ENCODE results near the gene CROCC2.
A peak's percentile ranks its signal among the peaks of the same experiment; 100 is the strongest.

Gene CROCC2

GRCh38 chr2:241015439-241015838 lies 109.3 kb downstream of the CROCC2 start:
- DNase-seq (ENCODE audit: low read depth), result no peak

- DNase-seq (ENCODE audit: low read depth), result no peak
Measured at GRCh38 chr2:241017228-241017940, 111.2 kb downstream of the CROCC2 start.

- DNase-seq (ENCODE audit: low read depth), result no peak
Measured at GRCh38 chr2:241018051-241018891, 112.1 kb downstream of the CROCC2 start.

- no peak for DNase-seq (ENCODE audit: low read depth)
Measured at GRCh38 chr2:241019441-241020139, 113.5 kb downstream of the CROCC2 start.

GRCh38 chr2:241020201-241020600 lies 114.1 kb downstream of the CROCC2 start:
- DNase-seq (ENCODE audit: low read depth), result no peak

- DNase-seq (ENCODE audit: low read depth), result no peak
Measured at GRCh38 chr2:241020629-241021190, 114.6 kb downstream of the CROCC2 start.

GRCh38 chr2:241025639-241026038 lies 119.5 kb downstream of the CROCC2 start:
- no peak for DNase-seq (ENCODE audit: low read depth)

GRCh38 chr2:241029599-241030332 lies 123.6 kb downstream of the CROCC2 start:
- no peak for DNase-seq (ENCODE audit: low read depth)

GRCh38 chr2:241030333-241030680 lies 124.2 kb downstream of the CROCC2 start:
- DNase-seq (ENCODE audit: low read depth), result no peak

GRCh38 chr2:241030883-241031282 lies 124.7 kb downstream of the CROCC2 start:
- no peak for DNase-seq (ENCODE audit: low read depth)

GRCh38 chr2:241031436-241032165 lies 125.5 kb downstream of the CROCC2 start:
- DNase-seq (ENCODE audit: low read depth), result no peak

GRCh38 chr2:241033336-241033987 lies 127.3 kb downstream of the CROCC2 start:
- DNase-seq (ENCODE audit: low read depth), result no peak

- DNase-seq (ENCODE audit: low read depth), result no peak
Measured at GRCh38 chr2:241033994-241034393, 127.9 kb downstream of the CROCC2 start.

GRCh38 chr2:241034490-241035141 lies 128.5 kb downstream of the CROCC2 start:
- DNase-seq (ENCODE audit: low read depth), result no peak

- no peak for DNase-seq (ENCODE audit: low read depth)
Measured at GRCh38 chr2:241035142-241035817, 129.1 kb downstream of the CROCC2 start.

- no peak for DNase-seq (ENCODE audit: low read depth)
Measured at GRCh38 chr2:241035818-241036396, 129.8 kb downstream of the CROCC2 start.

- peak; percentile 24 for DNase-seq (ENCODE audit: low read depth)
Measured at GRCh38 chr2:241036397-241036963, 130.3 kb downstream of the CROCC2 start.

- no peak for DNase-seq (ENCODE audit: low read depth)
Measured at GRCh38 chr2:241036964-241037421, 130.9 kb downstream of the CROCC2 start.

GRCh38 chr2:241037498-241037897 lies 131.4 kb downstream of the CROCC2 start:
- DNase-seq (ENCODE audit: low read depth), result no peak

Measured in stimulated activated CD8-positive, alpha-beta memory T cell treated with anti-CD3 and anti-CD28 coated beads, Interleukin-15, amount 100 ng/mL, for 1 hour (primary cell).